Smooth muscle cell of the pulmonary artery (primary cell): ENCODE results near the gene EIF3J. TPM values are rescaled to one million over a fixed set of nuclear protein-coding genes. Genes with fewer than 3 reads are reported as not detected.

ENCODE experiments used
- total RNA-seq: library from RNA; depleted of rRNA; stranded (reverse); fragments of >200 nt; gene quantifications from 2 replicates; pipeline ENCODE4 v1.2.3, GENCODE V29; 2014

The EIF3J gene, protein sequence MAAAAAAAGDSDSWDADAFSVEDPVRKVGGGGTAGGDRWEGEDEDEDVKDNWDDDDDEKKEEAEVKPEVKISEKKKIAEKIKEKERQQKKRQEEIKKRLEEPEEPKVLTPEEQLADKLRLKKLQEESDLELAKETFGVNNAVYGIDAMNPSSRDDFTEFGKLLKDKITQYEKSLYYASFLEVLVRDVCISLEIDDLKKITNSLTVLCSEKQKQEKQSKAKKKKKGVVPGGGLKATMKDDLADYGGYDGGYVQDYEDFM
- 34.7 and 46.9 TPM in 2 replicates for total RNA-seq

DNA sequence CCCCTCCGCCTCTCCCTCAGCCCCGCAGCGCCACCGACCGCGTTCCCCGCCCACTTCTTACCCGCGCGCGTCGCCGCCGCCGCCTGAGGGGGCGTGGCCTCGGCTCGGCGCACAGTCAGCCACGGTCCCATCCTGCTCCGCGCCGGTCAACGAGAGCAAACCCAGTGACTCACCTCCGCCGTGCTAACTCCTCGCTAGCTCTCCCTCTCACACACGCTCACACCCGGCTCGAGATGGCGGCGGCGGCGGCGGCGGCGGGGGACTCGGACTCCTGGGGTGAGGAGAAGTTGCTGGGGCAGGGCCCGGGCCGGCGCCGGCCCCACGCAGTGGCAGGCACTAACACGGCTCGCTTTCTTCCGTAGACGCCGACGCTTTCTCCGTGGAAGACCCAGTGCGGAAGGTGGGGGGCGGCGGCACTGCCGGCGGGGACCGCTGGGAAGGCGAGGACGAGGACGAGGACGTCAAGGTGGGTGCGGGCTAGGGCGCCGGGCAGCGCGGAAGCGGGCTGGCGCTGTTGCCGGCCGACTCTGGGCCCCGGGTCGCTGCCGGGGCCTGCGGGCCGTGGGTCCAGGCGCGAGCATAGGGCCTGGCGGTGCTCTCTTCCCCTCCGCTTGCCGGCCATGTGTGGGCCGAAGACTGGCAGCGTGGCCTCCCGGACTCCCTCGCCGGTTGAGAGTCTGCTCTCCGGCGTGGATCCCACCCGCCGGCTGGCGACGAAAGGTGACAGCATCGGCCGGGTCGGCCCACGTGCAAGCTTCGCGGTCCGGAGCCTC lies at the start of gene EIF3J:
TSS of gene EIF3J (plus strand) at position 186 of the 773 bp plus-strand sequence. CDS start at position 234, 48 bp downstream.

Other genes starting within 250 kb of the EIF3J start
- 131 and 157 TPM in 2 replicates for gene GOLM2, start 248.4 kb upstream of the EIF3J start, total RNA-seq
- 61.8 and 65.4 TPM in 2 replicates for gene CTDSPL2, start 109.5 kb upstream of the EIF3J start, total RNA-seq
- 101 and 104 TPM in 2 replicates for gene SPG11, start 126.5 kb downstream of the EIF3J start, total RNA-seq
- gene PATL2, start 174.2 kb downstream of the EIF3J start, total RNA-seq, result 0.33 and 0.36 TPM in 2 replicates
- 1,082 and 1,798 TPM in 2 replicates for gene B2M, start 174.4 kb downstream of the EIF3J start, total RNA-seq
- 13.1 and 15.7 TPM in 2 replicates for gene TRIM69, start 199.4 kb downstream of the EIF3J start, total RNA-seq